Measurements from ENCODE around the gene TMEFF1.
"Not testable (repeated sequence)": the region's sequence is repeated elsewhere in the genome, so short reads cannot be mapped to it uniquely, and the experiment has no call there.

The TMEFF1 gene

GRCh38 chr9:100499460-100499859, 26.5 kb downstream of the TMEFF1 start:
- no peak for DNase-seq (ENCODE audit: low read depth)
- TF ChIP-seq CTCF (IDR thresholded peaks at IDR 0.05; ENCODE audit: control insufficient read depth, insufficient read depth, low read depth, low read length, missing control alignments) = no peak
- H3K4me3 ChIP-seq (ENCODE audit: control insufficient read depth, low read depth, low read length) = no peak overlapping the region

GRCh38 chr9:100499866-100500265, 26.9 kb downstream of the TMEFF1 start:
- no peak for TF ChIP-seq CTCF (IDR thresholded peaks at IDR 0.05; ENCODE audit: control insufficient read depth, insufficient read depth, low read depth, low read length, missing control alignments)
- no peak overlapping the region for H3K4me3 ChIP-seq (ENCODE audit: control insufficient read depth, low read depth, low read length)
- DNase-seq (ENCODE audit: low read depth) = no peak

GRCh38 chr9:100505564-100506159, 32.7 kb downstream of the TMEFF1 start:
- peak; percentile 80 for TF ChIP-seq CTCF (IDR thresholded peaks at IDR 0.05; ENCODE audit: control insufficient read depth, insufficient read depth, low read depth, low read length, missing control alignments)
- no peak for DNase-seq (ENCODE audit: low read depth)
- no peak overlapping the region for H3K4me3 ChIP-seq (ENCODE audit: control insufficient read depth, low read depth, low read length)

- H3K4me3 ChIP-seq (ENCODE audit: control insufficient read depth, low read depth, low read length); DNase-seq (ENCODE audit: low read depth): not testable (repeated sequence)
Measured at GRCh38 chr9:100507350-100507749, 34.4 kb downstream of the TMEFF1 start.

GRCh38 chr9:100511205-100511604, 38.3 kb downstream of the TMEFF1 start:
- H3K4me3 ChIP-seq (ENCODE audit: control insufficient read depth, low read depth, low read length) = no peak overlapping the region
- no peak for DNase-seq (ENCODE audit: low read depth)
- no peak for TF ChIP-seq CTCF (IDR thresholded peaks at IDR 0.05; ENCODE audit: control insufficient read depth, insufficient read depth, low read depth, low read length, missing control alignments)

- TF ChIP-seq CTCF (IDR thresholded peaks at IDR 0.05; ENCODE audit: control insufficient read depth, insufficient read depth, low read depth, low read length, missing control alignments) = no peak
- no peak overlapping the region for H3K4me3 ChIP-seq (ENCODE audit: control insufficient read depth, low read depth, low read length)
- DNase-seq (ENCODE audit: low read depth) = no peak
Measured at GRCh38 chr9:100515578-100516494, 42.9 kb downstream of the TMEFF1 start.

GRCh38 chr9:100521282-100521681, 48.3 kb downstream of the TMEFF1 start:
- no peak overlapping the region for H3K4me3 ChIP-seq (ENCODE audit: control insufficient read depth, low read depth, low read length)
- no peak for TF ChIP-seq CTCF (IDR thresholded peaks at IDR 0.05; ENCODE audit: control insufficient read depth, insufficient read depth, low read depth, low read length, missing control alignments)
- DNase-seq (ENCODE audit: low read depth) = no peak
